Thymus (tissue), 11 donors: ENCODE measurements around the gene TMEM50A. TPM values are rescaled to one million over a fixed set of nuclear protein-coding genes. Genes with fewer than 3 reads are reported as not detected.

Experiments used
- DNase-seq, 9 donors: peaks; one replicate each; pipeline ENCODE4 v3.0.0-alpha.2; 2013; ENCODE audit warnings: low spot score in 9 of 9, low read depth in 6 of 9, missing footprints in 1 of 9
- H3K27ac ChIP-seq, 2 donors: one replicate each; pipeline ENCODE4 v1.5.1; 2013; ENCODE audit warnings: control low read depth in 1 of 2, low read depth in 1 of 2, low read length in 1 of 2, mild to moderate bottlenecking in 1 of 2, moderate library complexity in 1 of 2
- H3K27me3 ChIP-seq, 2 donors: one replicate each; pipeline ENCODE4 v1.5.1; 2013; ENCODE audit warnings: low read length in 1 of 2; ENCODE audit not compliant: control insufficient read depth in 2 of 2, insufficient read depth in 1 of 2
- H3K36me3 ChIP-seq, 2 donors: one replicate each; pipeline ENCODE4 v1.5.1; 2013; ENCODE audit warnings: low read length in 1 of 2, mild to moderate bottlenecking in 1 of 2, moderate library complexity in 1 of 2; ENCODE audit not compliant: control insufficient read depth in 2 of 2, insufficient read depth in 2 of 2
- H3K4me1 ChIP-seq, 2 donors: one replicate each; pipeline ENCODE4 v1.5.1; 2013; ENCODE audit warnings: low read length in 2 of 2; ENCODE audit not compliant: control insufficient read depth in 2 of 2, insufficient read depth in 2 of 2
- H3K4me3 ChIP-seq, 2 donors: one replicate each; pipeline ENCODE4 v1.5.1; 2013; ENCODE audit warnings: low read length in 2 of 2, control low read depth in 1 of 2, mild to moderate bottlenecking in 1 of 2
- H3K9me3 ChIP-seq, 2 donors: one replicate each; pipeline ENCODE4 v1.5.1; 2013; ENCODE audit warnings: low read length in 1 of 2, mild to moderate bottlenecking in 1 of 2; ENCODE audit not compliant: control insufficient read depth in 2 of 2, insufficient read depth in 1 of 2
- WGBS: extraction: QIAGEN DNeasy Blood & Tissue Kit; methylation state at CpG from one replicate; pipeline ENCODE4 v1.1.7; 2013; 5-methylcytosine and 5-hydroxymethylcytosine counted together
- polyA plus RNA-seq: library from polyadenylated mRNA; stranded (reverse); fragments of 200-250 nt; gene quantifications from one replicate; pipeline ENCODE4 v1.2.3, GENCODE V29; 2013
- total RNA-seq: library from RNA; stranded (reverse); fragments of 120-200 nt; gene quantifications from one replicate; pipeline ENCODE4 v1.2.4, GENCODE V29; 2013
- donor health status: healthy.

TMEM50A gene
- total and polyA plus RNA-seq, 2 donors = 63.8 to 109 TPM

DNA sequence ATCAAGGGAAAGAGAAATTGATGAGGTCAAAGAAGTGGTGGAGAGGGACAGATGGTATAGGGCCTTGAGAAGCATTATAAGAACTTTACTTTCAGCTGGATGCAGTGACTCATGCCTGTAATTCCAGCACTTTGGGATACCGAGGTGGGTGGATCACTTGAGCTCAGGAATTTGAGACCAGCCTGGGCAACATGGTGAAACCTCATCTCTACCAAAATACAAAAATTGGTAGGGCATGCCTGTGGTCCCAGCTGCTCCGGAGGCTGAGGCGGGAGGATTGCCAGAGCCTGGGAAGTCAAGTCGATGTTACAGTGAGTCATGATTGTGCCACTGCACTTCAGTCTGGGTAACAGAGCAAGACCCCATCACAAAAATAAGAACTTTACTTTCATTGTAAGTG is 5.7 kb downstream of the TMEM50A start:
- H3K36me3 ChIP-seq = peaks cover 21 to 54% of the 10 kb centered on the region in 2 donors
- no peak overlapping the region for H3K4me3 ChIP-seq
- WGBS = 96% methylated on average over 4 of the region's 4 CpGs
- DNase-seq = no peak
- H3K27ac ChIP-seq = no peak overlapping the region
- H3K27me3 ChIP-seq = no peaks in the 10 kb centered on the region
- peaks cover 3 to 5% of the 10 kb centered on the region in 2 donors for H3K4me1 ChIP-seq
- H3K9me3 ChIP-seq = no peaks in the 10 kb centered on the region

DNA sequence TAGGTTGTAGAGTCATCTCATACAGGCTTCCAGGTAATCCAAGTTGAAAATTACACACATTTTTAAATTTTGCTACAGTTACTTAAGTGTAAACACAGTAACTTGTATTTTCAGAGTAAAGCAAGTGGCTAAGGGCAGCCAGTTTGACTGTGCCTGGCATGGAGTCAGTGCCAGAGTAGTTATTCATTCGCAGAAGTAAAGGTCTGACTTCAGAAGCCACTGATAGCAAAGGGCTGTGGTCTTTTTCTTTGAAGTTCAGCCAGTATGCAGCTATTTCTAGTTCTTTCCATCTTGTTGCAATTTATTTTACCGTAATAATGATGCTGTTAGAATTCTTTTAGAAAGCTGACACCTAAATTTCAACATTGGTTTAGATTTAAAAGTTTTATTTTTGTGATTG is 9.4 kb downstream of the TMEM50A start:
- DNase-seq = no peak
- Histone ChIP-seq H3K27me3 (no peaks in the 10 kb centered on the region), H3K36me3 (peaks cover 32 to 59% of the 10 kb centered on the region in 2 donors), H3K9me3 (no peaks in the 10 kb centered on the region), H3K27ac (no peak overlapping the region), H3K4me3 (no peak overlapping the region), H3K4me1 (no peaks in the 10 kb centered on the region)
- 96% methylated on average over 2 of the region's 2 CpGs for WGBS

DNA sequence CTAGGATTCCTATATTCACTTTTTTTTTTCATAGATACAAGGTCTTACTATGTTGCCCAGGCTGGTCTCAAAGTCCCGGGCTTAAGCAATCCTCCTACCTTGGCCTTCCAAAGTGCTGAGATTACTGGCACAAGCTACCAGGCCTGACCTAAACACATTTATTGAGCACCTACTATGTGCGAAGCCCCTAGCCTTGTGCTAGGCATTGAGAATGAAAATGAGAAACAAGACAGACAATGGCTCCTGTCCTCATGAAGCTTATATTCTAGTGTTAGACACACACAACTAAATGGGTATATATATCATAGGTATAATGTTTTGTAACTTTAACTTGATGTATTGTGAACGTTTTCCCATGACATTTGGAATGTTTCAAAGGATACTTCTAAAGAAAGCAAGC is 11.5 kb downstream of the TMEM50A start:
- Histone ChIP-seq H3K27me3 (no peaks in the 10 kb centered on the region), H3K4me3 (no peak overlapping the region), H3K9me3 (no peaks in the 10 kb centered on the region), H3K4me1 (no peaks in the 10 kb centered on the region), H3K36me3 (peaks cover 33 to 54% of the 10 kb centered on the region in 2 donors), H3K27ac (no peak overlapping the region)
- no peak for DNase-seq
- WGBS = 97% methylated on average over 3 of the region's 3 CpGs

DNA sequence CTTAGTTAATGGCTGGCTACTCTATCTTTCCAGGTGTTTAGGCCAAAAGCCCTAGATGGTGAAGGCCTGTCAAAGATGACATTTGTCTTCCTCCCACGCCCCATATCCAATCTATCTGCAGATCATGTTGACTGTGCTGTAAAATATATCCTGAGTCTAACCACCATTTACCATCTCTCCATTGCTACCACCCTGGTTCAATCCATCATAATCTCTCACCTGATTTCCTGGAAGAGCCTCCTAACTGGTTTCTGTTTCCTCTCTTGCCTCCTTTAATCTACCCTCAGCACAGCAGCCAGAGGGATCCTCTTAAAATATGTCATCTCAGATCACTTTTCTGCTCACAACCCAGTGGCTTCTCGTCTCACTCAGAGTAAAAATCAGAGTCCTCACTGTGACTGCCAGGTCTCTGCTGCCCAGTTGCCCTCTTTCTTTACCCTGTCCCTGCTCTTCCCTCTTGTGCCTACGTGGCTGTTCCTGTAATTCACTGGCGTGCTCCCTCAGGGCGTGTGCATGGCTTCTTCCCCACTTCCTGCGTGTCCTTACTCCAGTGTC is 17.8 kb downstream of the TMEM50A start:
- no peak for DNase-seq
- H3K9me3 ChIP-seq = no peaks in the 10 kb centered on the region
- H3K36me3 ChIP-seq = peaks cover 35 to 51% of the 10 kb centered on the region in 2 donors
- H3K4me3 ChIP-seq = no peak overlapping the region
- no peak overlapping the region for H3K27ac ChIP-seq
- H3K27me3 ChIP-seq = no peaks in the 10 kb centered on the region
- WGBS = 96% methylated on average over 6 of the region's 6 CpGs
- no peaks in the 10 kb centered on the region for H3K4me1 ChIP-seq

DNA sequence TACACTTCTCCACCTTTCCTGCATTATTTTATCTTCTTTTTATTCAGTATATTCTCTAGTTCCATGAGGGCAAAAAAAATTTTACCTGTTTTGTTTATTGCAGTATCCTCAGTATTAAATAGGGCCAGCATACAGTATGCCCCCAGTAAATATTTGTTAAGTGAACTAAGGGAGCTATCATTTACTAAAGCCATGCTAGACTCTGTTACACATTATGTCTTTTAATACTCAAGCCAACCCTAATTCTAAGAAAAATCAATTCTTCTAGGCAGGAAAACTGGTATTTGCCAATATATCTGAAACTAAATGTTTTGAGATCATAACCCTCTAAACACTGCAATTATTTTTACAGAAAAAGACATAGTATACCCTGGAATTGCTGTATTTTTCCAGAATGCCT is 18.3 kb downstream of the TMEM50A start:
- no peak for DNase-seq
- H3K4me1 ChIP-seq = no peaks in the 10 kb centered on the region
- H3K27me3 ChIP-seq = no peaks in the 10 kb centered on the region
- H3K4me3 ChIP-seq = no peak overlapping the region
- peaks cover 40 to 55% of the 10 kb centered on the region in 2 donors for H3K36me3 ChIP-seq
- H3K27ac ChIP-seq = no peak overlapping the region
- no peaks in the 10 kb centered on the region for H3K9me3 ChIP-seq

DNA sequence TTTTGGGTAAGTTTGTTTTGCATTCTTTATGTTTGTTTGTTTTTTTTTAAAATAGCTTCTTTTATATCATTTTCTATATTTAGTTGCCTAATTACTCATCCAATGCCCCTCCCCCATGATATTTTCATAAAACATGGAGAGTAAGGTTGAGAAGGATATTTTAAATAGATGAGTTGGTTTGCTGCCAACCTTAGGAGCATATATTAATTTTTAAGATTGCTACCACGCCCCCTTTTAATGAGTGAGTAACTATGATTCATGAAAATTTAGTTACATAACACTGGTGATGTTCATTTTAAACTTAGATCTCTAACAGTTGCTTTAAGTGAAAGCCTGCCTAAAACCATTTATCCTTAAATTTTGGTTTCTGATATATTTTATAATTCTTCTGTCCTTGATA is 18.7 kb downstream of the TMEM50A start:
- peaks cover 43 to 59% of the 10 kb centered on the region in 2 donors for H3K36me3 ChIP-seq
- no peak overlapping the region for H3K27ac ChIP-seq
- no peaks in the 10 kb centered on the region for H3K9me3 ChIP-seq
- 98% methylated on average over 1 of the region's 1 CpG for WGBS
- no peak for DNase-seq
- H3K4me3 ChIP-seq = no peak overlapping the region
- no peaks in the 10 kb centered on the region for H3K27me3 ChIP-seq
- H3K4me1 ChIP-seq = no peaks in the 10 kb centered on the region

DNA sequence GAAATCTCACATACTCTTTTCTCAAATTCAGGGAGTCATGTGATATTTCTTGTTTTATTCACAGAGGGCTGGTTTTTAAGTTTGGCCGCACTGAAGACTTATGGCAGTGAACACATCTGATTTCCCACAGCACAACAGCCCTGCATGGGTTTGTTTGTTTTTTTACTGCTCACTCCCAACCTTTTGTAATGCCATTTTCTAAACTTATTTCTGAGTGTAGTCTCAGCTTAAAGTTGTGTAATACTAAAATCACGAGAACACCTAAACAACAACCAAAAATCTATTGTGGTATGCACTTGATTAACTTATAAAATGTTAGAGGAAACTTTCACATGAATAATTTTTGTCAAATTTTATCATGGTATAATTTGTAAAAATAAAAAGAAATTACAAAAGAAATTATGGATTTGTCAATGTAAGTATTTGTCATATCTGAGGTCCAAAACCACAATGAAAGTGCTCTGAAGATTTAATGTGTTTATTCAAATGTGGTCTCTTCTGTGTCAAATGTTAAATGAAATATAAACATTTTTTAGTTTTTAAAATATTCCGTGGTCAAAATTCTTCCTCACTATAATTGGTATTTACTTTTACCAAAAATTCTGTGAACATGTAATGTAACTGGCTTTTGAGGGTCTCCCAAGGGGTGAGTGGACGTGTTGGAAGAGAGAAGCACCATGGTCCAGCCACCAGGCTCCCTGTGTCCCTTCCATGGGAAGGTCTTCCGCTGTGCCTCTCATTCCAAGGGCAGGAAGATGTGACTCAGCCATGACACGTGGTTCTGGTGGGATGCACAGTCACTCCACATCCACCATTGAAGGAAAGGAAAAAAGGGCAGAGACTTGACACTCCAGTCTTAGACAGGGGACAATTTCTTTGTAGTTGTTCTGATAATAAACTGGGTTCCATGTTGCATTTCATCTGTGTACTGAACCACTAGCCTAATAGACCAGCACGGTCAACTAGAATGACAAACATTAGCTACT is 22.8 kb downstream of the TMEM50A start:
- Histone ChIP-seq H3K4me3 (no peak overlapping the region), H3K9me3 (no peaks in the 10 kb centered on the region), H3K27me3 (no peaks in the 10 kb centered on the region), H3K36me3 (peaks cover 29 to 43% of the 10 kb centered on the region in 2 donors), H3K27ac (no peak overlapping the region), H3K4me1 (no peaks in the 10 kb centered on the region)
- WGBS = 99% methylated on average over 7 of the region's 7 CpGs
- no peak for DNase-seq

DNA sequence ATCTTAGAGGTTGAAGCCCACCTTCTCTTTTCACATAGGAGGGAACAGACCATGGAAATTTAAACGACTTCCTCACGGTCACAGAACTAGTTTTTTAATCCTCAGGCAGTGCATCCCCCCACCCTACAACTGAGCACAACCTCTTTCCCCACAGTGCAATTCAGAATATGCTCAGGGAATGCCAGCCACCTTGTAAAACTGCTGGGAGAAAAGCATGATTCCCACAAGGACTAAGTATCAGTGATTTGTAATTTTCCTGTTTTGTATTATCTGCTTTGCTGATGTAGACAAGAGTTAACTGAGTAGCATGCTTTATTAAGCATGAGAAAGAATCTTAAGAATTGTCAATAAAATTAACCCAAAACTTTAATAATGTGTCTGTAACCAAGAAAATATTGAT is 23.8 kb downstream of the TMEM50A start:
- WGBS = 90% methylated on average over 2 of the region's 2 CpGs
- DNase-seq = no peak
- peaks cover 25 to 36% of the 10 kb centered on the region in 2 donors for H3K36me3 ChIP-seq
- no peaks in the 10 kb centered on the region for H3K27me3 ChIP-seq
- H3K27ac ChIP-seq = no peak overlapping the region
- no peaks in the 10 kb centered on the region for H3K4me1 ChIP-seq
- no peak overlapping the region for H3K4me3 ChIP-seq
- H3K9me3 ChIP-seq = no peaks in the 10 kb centered on the region
